Smooth muscle cell of the brain vasculature (primary cell): ENCODE results near the gene GSTM3.
"Not testable (repeated sequence)": the region's sequence is repeated elsewhere in the genome, so short reads cannot be mapped to it uniquely, and the experiment has no call there.

Source experiments
- DNase-seq: peaks from one replicate; pipeline ENCODE4 v3.0.0-alpha.2; 2012; ENCODE audit warnings: low read depth, low spot score

Gene GSTM3

GRCh38 chr1:109775398-109775797 lies 34.6 kb upstream of the GSTM3 start:
- no peak for DNase-seq

GRCh38 chr1:109773900-109774485 lies 33.2 kb upstream of the GSTM3 start:
- no peak for DNase-seq

- DNase-seq = peak; percentile 67
These were observed 32.5 kb upstream of the GSTM3 start for GRCh38 chr1:109773203-109773899.

- DNase-seq = no peak
These were observed 31.9 kb upstream of the GSTM3 start for GRCh38 chr1:109772658-109773202.

GRCh38 chr1:109771712-109772657 lies 31.1 kb upstream of the GSTM3 start:
- DNase-seq = no peak

- DNase-seq = no peak
These were observed 29.7 kb upstream of the GSTM3 start for GRCh38 chr1:109770331-109771095.

- no peak for DNase-seq
These were observed 28.7 kb upstream of the GSTM3 start for GRCh38 chr1:109769330-109770078.

- no peak for DNase-seq
These were observed 28.0 kb upstream of the GSTM3 start for GRCh38 chr1:109768820-109769219.

GRCh38 chr1:109768335-109768650 lies 27.5 kb upstream of the GSTM3 start:
- DNase-seq = no peak

GRCh38 chr1:109767637-109768334 lies 26.9 kb upstream of the GSTM3 start:
- DNase-seq = no peak

GRCh38 chr1:109766991-109767636 lies 26.3 kb upstream of the GSTM3 start:
- not testable (repeated sequence) for DNase-seq

GRCh38 chr1:109765896-109766615 lies 25.2 kb upstream of the GSTM3 start:
- no peak for DNase-seq

GRCh38 chr1:109765483-109765815 lies 24.6 kb upstream of the GSTM3 start:
- DNase-seq = no peak

GRCh38 chr1:109764561-109765482 lies 24.0 kb upstream of the GSTM3 start:
- DNase-seq = no peak

- DNase-seq = no peak
These were observed 23.0 kb upstream of the GSTM3 start, which contains the start of gene EPS8L3 for GRCh38 chr1:109763646-109764415. Gene EPS8L3 (minus strand): TSS chr1:109763923. CDS start chr1:109761749, 2,174 bp downstream.

GRCh38 chr1:109762821-109763645 lies 22.2 kb upstream of the GSTM3 start:
- no peak for DNase-seq
